HG03442 (cell line): ENCODE measurements around the gene PSMG4.

Source experiments
- ATAC-seq: cut with Tn5 transposase; IDR thresholded peaks from one replicate; pipeline ENCODE4 v1.9.1; 2021; ENCODE audit warnings: mild to moderate bottlenecking, moderate library complexity; ENCODE audit not compliant: unreplicated experiment

The PSMG4 gene

GRCh38 chr6:3273707-3274521 is 15.2 kb downstream of the PSMG4 start:
- ATAC-seq = no peak

GRCh38 chr6:3276174-3277167 is 17.7 kb downstream of the PSMG4 start:
- ATAC-seq = no peak

GRCh38 chr6:3277251-3277650 is 18.5 kb downstream of the PSMG4 start:
- no peak for ATAC-seq

- no peak for ATAC-seq
Observed at GRCh38 chr6:3277851-3278416, 19.2 kb downstream of the PSMG4 start.

- ATAC-seq = no peak
Observed at GRCh38 chr6:3278691-3279090, 19.9 kb downstream of the PSMG4 start.

- ATAC-seq = no peak
Observed at GRCh38 chr6:3280091-3280490, 21.3 kb downstream of the PSMG4 start.

- no peak for ATAC-seq
Observed at GRCh38 chr6:3280866-3281465, 22.2 kb downstream of the PSMG4 start.

GRCh38 chr6:3281631-3282475 is 23.1 kb downstream of the PSMG4 start:
- ATAC-seq = no peak

- ATAC-seq = no peak
Observed at GRCh38 chr6:3282476-3283236, 23.9 kb downstream of the PSMG4 start.

GRCh38 chr6:3283241-3283640 is 24.5 kb downstream of the PSMG4 start:
- ATAC-seq = no peak

- ATAC-seq = no peak
Observed at GRCh38 chr6:3283641-3284435, 25.1 kb downstream of the PSMG4 start.

GRCh38 chr6:3284436-3284876 is 25.7 kb downstream of the PSMG4 start:
- ATAC-seq = no peak

GRCh38 chr6:3285049-3285639 is 26.4 kb downstream of the PSMG4 start:
- no peak for ATAC-seq

- ATAC-seq = no peak
Observed at GRCh38 chr6:3285732-3286131, 27.0 kb downstream of the PSMG4 start.

GRCh38 chr6:3286641-3287171 is 28.0 kb downstream of the PSMG4 start:
- ATAC-seq = no peak

- ATAC-seq = no peak
Observed at GRCh38 chr6:3287308-3287707, 28.6 kb downstream of the PSMG4 start.

- no peak for ATAC-seq
Observed at GRCh38 chr6:3287976-3288707, 29.4 kb downstream of the PSMG4 start.
